Thyroid gland (tissue), 4 donors: ENCODE data around the gene CCNJ.

Source experiments
- POLR2A ChIP-seq, 2 donors: fragments of 450-650 bp; IDR thresholded peaks; one replicate each; pipeline ENCODE4 v1.6.1; 2017; ENCODE audit warnings: antibody characterized with exemption in 2 of 2, mild to moderate bottlenecking in 2 of 2, moderate library complexity in 1 of 2
- TF ChIP-seq, protein P1 (sequence below), 6 experiments: fragments of 200-600 bp in 3 of 6; fragments of 450-650 bp in 3 of 6; sonication (generic) in 3 of 6; IDR thresholded peaks; one replicate each; pipeline ENCODE4 v1.5.1; 2016 to 2019; ENCODE audit warnings: antibody characterized with exemption in 6 of 6, mild to moderate bottlenecking in 2 of 6, inconsistent platforms in 1 of 6, moderate library complexity in 1 of 6

DNA sequence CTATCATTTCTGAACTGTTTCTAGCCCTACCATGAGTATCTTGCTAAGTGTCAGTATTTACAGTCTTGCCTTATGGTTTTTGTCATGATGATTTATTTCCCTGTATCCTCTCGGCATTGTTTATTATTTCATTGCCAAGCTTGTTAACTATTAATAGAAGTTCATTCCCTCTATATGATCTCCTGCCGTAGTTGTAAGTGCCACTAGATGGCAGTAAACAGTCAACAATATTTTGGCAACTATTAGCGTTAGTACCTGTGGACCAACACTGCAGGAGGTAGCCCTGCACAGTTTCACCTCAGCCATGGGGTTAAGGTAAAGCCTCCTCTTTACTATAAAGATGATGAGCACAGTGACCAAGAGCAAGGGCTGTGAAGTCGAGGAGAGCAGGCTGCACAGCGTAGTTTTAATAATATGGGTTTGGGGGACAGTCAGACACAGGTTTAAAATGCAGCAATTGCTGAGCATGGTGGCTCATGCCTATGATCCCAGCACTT, 26.1 kb upstream of the CCNJ start:
- TF ChIP-seq, protein P1, sequence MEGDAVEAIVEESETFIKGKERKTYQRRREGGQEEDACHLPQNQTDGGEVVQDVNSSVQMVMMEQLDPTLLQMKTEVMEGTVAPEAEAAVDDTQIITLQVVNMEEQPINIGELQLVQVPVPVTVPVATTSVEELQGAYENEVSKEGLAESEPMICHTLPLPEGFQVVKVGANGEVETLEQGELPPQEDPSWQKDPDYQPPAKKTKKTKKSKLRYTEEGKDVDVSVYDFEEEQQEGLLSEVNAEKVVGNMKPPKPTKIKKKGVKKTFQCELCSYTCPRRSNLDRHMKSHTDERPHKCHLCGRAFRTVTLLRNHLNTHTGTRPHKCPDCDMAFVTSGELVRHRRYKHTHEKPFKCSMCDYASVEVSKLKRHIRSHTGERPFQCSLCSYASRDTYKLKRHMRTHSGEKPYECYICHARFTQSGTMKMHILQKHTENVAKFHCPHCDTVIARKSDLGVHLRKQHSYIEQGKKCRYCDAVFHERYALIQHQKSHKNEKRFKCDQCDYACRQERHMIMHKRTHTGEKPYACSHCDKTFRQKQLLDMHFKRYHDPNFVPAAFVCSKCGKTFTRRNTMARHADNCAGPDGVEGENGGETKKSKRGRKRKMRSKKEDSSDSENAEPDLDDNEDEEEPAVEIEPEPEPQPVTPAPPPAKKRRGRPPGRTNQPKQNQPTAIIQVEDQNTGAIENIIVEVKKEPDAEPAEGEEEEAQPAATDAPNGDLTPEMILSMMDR (IDR thresholded peaks at IDR 0.05), result peak; percentile 16 to 80 (median 52)
- TF ChIP-seq POLR2A (IDR thresholded peaks at IDR 0.05), result no peak
